ENCODE measurements around the gene PRAMEF12. TPM values are rescaled to one million over a fixed set of nuclear protein-coding genes. Genes with fewer than 3 reads are reported as not detected.

PRAMEF12 gene
- total RNA-seq, 1 donor from 2014 or later: not detected

DNA sequence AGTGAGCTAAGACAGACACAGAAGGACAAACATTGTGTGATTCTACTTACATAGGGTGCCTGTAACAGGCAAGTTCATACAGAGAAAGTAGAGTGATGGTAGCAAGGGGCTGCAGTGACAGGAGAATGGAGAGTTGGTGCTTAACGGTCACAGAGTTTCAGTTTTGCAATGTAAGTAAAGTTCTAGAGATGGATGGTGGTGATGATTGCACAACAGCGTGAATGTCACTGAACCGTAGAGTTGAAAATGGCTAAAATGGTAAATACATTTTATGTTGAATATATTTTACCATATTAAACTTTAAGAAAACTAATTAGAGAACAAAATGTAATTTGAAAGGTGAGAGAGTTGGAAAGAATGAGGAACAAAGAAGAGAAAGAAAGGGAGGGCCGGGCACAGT lies 18.8 kb upstream of the PRAMEF12 start:
- Mint-ChIP-seq H3K27ac (no peak overlapping the region), H3K36me3 (no peaks in the 10 kb centered on the region), H3K4me1 (ENCODE audit: unreplicated experiment) (no peaks in the 10 kb centered on the region), H3K4me3 (no peak overlapping the region), H3K27me3 (peaks cover 28% of the 10 kb centered on the region), H3K9me3 (peaks cover 12% of the 10 kb centered on the region)
- TF ChIP-seq, protein P1, sequence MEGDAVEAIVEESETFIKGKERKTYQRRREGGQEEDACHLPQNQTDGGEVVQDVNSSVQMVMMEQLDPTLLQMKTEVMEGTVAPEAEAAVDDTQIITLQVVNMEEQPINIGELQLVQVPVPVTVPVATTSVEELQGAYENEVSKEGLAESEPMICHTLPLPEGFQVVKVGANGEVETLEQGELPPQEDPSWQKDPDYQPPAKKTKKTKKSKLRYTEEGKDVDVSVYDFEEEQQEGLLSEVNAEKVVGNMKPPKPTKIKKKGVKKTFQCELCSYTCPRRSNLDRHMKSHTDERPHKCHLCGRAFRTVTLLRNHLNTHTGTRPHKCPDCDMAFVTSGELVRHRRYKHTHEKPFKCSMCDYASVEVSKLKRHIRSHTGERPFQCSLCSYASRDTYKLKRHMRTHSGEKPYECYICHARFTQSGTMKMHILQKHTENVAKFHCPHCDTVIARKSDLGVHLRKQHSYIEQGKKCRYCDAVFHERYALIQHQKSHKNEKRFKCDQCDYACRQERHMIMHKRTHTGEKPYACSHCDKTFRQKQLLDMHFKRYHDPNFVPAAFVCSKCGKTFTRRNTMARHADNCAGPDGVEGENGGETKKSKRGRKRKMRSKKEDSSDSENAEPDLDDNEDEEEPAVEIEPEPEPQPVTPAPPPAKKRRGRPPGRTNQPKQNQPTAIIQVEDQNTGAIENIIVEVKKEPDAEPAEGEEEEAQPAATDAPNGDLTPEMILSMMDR (conservative IDR thresholded peaks at IDR 0.05): no peak
- no peak for DNase-seq (ENCODE audit: extremely low spot score, unreplicated experiment)

DNA sequence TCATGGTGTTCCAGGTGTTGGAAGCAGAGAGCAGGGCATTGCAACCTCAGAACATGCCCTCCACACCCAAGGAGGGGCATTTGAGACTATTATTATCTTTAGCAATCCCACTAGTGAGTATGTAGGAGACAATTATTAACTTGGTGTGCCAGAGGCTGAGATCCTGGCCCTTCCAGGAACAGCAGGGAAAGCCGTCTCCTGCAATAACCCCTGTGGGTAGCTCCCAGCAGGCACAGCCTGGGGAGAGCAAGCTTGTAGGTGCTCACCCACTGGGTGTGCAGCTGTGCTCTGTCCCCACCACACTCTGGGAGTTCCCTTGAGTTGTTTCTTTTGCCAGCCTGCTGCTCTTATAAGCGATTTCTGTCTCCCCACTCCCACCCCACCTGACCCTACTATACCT lies 17.3 kb upstream of the PRAMEF12 start:
- peaks cover 25% of the 10 kb centered on the region for H3K27me3 Mint-ChIP-seq
- peaks cover 4% of the 10 kb centered on the region for H3K9me3 Mint-ChIP-seq
- no peaks in the 10 kb centered on the region for H3K4me1 Mint-ChIP-seq (ENCODE audit: unreplicated experiment)
- no peaks in the 10 kb centered on the region for H3K36me3 Mint-ChIP-seq
- no peak overlapping the region for H3K4me3 Mint-ChIP-seq
- H3K27ac Mint-ChIP-seq: no peak overlapping the region
- no peak for DNase-seq (ENCODE audit: extremely low spot score, unreplicated experiment)
- TF ChIP-seq, protein P1 (conservative IDR thresholded peaks at IDR 0.05): no peak

DNA sequence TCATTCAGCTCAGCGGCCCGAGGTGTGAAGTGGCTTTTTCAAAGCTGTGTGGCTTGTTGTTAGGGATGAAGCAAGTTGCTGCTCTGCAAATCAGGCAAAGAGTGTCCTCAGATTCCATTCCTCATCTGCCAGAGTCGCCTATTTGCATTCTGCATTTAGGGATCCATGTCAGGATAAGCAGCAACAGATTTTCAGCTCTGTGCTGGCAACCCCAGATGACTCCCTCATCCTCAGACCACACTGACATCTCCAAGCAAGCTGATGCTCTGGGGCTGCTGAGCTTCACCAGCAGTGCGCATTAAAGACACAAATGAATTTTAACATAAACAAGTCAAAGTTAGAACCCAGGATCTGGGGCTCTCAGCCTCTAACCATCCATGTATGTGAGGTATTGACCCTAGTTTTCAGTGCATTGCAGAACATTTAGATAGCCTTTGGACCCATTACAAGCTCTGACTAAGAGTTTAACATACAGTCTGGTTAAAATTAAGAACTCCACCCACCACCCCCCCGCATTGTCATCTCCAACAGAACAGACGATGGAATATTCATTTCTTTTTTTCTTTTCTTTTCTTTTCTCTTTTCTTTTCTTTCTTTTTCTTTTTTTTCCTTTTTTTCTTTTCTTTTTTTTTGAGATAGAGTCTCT lies 16.6 kb upstream of the PRAMEF12 start:
- peaks cover 4% of the 10 kb centered on the region for H3K9me3 Mint-ChIP-seq
- TF ChIP-seq, protein P1 (conservative IDR thresholded peaks at IDR 0.05): no peak
- H3K4me1 Mint-ChIP-seq (ENCODE audit: unreplicated experiment): no peaks in the 10 kb centered on the region
- H3K27me3 Mint-ChIP-seq: peaks cover 25% of the 10 kb centered on the region
- no peak for DNase-seq (ENCODE audit: extremely low spot score, unreplicated experiment)
- H3K36me3 Mint-ChIP-seq: no peaks in the 10 kb centered on the region
- no peak overlapping the region for H3K27ac Mint-ChIP-seq
- no peak overlapping the region for H3K4me3 Mint-ChIP-seq

DNA sequence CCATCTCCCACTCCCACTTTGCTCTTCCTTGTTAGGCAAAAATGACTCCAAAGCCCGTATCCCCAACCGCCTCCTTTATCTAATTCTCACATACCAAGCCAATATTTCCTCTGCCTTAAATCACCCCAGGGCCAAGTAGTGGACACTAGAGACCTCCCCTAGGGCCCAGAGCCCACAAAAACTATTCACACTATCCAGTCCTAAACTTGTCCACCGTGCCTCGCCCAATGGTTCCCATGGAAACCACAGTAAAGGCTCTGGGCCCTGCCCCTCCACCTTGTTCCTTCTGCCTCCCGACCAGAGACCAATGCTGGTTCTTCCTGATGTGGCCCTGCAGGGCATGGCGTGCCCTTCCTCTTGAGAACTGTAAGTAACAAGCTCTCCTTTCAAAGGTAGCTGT lies 15.7 kb upstream of the PRAMEF12 start:
- Mint-ChIP-seq H3K27me3 (peaks cover 25% of the 10 kb centered on the region), H3K4me1 (ENCODE audit: unreplicated experiment) (no peaks in the 10 kb centered on the region), H3K9me3 (peaks cover 4% of the 10 kb centered on the region), H3K4me3 (no peak overlapping the region), H3K27ac (no peak overlapping the region), H3K36me3 (no peaks in the 10 kb centered on the region)
- TF ChIP-seq, protein P1 (conservative IDR thresholded peaks at IDR 0.05): no peak
- DNase-seq (ENCODE audit: extremely low spot score, unreplicated experiment): no peak

DNA sequence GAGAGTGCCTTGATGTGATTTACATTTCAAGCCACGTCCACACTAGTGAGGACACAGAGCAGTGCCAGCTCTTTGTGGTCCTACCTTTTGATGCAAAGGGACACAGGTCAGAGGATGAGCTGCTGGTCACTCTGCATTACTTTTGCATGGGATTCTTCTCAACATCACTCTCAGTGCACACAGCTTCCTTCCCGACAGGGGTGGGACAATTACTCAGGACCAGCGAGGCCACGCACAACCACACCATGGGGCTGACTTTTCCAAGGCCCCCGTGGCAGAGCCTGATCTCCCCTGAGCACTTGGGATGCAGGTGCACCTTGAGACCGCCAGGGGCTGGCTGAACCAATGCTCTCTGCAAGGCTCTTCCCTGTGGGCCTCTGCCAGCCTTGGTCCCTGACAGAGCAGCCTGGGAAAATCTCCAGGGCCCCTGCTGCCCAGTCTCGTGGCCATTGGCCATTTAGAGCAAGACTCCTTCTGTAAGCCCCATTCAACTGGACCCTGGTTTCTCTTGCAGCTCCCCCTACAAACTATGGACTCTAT lies 13.2 kb upstream of the PRAMEF12 start:
- Mint-ChIP-seq H3K27me3 (peaks cover 17% of the 10 kb centered on the region), H3K4me3 (no peak overlapping the region), H3K4me1 (ENCODE audit: unreplicated experiment) (no peaks in the 10 kb centered on the region), H3K27ac (no peak overlapping the region), H3K9me3 (peaks cover 4% of the 10 kb centered on the region), H3K36me3 (no peaks in the 10 kb centered on the region)
- no peak for DNase-seq (ENCODE audit: extremely low spot score, unreplicated experiment)
- TF ChIP-seq, protein P1 (conservative IDR thresholded peaks at IDR 0.05): peak; percentile 38

Measured in type B pancreatic cell (in vitro differentiated cells).